ENCODE results near the gene CASS4.

- TF ChIP-seq CTCF (conservative IDR thresholded peaks at IDR 0.05) = no peak
- TF ChIP-seq ZFX (IDR thresholded peaks at IDR 0.05) = no peak
Measured at GRCh38 chr20:56423211-56423610, 11.2 kb downstream of the CASS4 start.

All from C4-2B (cell line).